GM18867 (cell line): ENCODE measurements around the gene PMVK.

Source experiments
- ATAC-seq: cut with Tn5 transposase; IDR thresholded peaks from one replicate; pipeline ENCODE4 v1.9.1; 2021; ENCODE audit warnings: mild to moderate bottlenecking, moderate library complexity; ENCODE audit not compliant: unreplicated experiment

Gene PMVK

GRCh38 chr1:154883919-154884868, 52.3 kb downstream of the PMVK start:
- no peak for ATAC-seq

- ATAC-seq: no peak
Measured at GRCh38 chr1:154881820-154882535, 54.5 kb downstream of the PMVK start.

GRCh38 chr1:154880671-154881070, 55.8 kb downstream of the PMVK start:
- ATAC-seq: no peak

- ATAC-seq: no peak
Measured at GRCh38 chr1:154879038-154879421, 57.5 kb downstream of the PMVK start.

GRCh38 chr1:154878371-154879037, 58.0 kb downstream of the PMVK start:
- ATAC-seq: peak; percentile 77

- no peak for ATAC-seq
Measured at GRCh38 chr1:154877370-154877974, 59.0 kb downstream of the PMVK start.

- ATAC-seq: no peak
Measured at GRCh38 chr1:154876842-154877369, 59.6 kb downstream of the PMVK start.
